RWPE1 (cell line): ENCODE data around the gene ATG12.

ENCODE experiments used
- CTCF ChIA-PET: fragments of 350-600 bp; sonication (Branson Sonifier 250); formaldehyde crosslinking; extraction: SDS; loops from one replicate; lab custom pipeline; 2021; lab: Yijun Ruan, JAX
- POLR2A ChIA-PET: fragments of 400-600 bp; formaldehyde crosslinking; extraction: SDS; loops from one replicate; lab custom pipeline; 2020; ENCODE audit warnings: antibody characterized with exemption; ENCODE audit not compliant: low non-redundant PET; lab: Yijun Ruan, JAX
- DNase-seq: peaks from one replicate; pipeline ENCODE4 v3.0.0; 2012; ENCODE audit warnings: low spot score
- H3K27ac ChIP-seq: fragments of 450-650 bp; 2 replicates; pipeline ENCODE4 v1.5.1; 2017
- CTCF ChIP-seq: fragments of 450-650 bp; conservative IDR thresholded peaks from 2 replicates; pipeline ENCODE4 v1.5.1; 2017; ENCODE audit warnings: low read depth, mild to moderate bottlenecking

The ATG12 gene

GRCh38 chr5:115800108-115800507, 41.3 kb downstream of the ATG12 start:
- H3K27ac ChIP-seq, result no peak overlapping the region
- DNase-seq, result no peak
- TF ChIP-seq CTCF, result no peak
- CTCF ChIA-PET, result interaction anchor here (1.0 to 1.4 kb wide), 2 partner anchors 9 to 31 kb away, joined by 3 read pairs; no protein-coding TSS in a partner anchor
- POLR2A ChIA-PET, result no interaction called here

- no peak overlapping the region for H3K27ac ChIP-seq
- CTCF ChIA-PET, result no interaction called here
- POLR2A ChIA-PET, result no interaction called here
- TF ChIP-seq CTCF, result no peak
- no peak for DNase-seq
Observed at GRCh38 chr5:115798252-115798651, 43.1 kb downstream of the ATG12 start.

GRCh38 chr5:115796656-115797055, 44.7 kb downstream of the ATG12 start:
- CTCF ChIA-PET, result interaction anchor here (1.2 kb wide), 1 partner anchor 271 kb away, joined by 3 read pairs; no protein-coding TSS in a partner anchor
- no peak for DNase-seq
- no peak overlapping the region for H3K27ac ChIP-seq
- POLR2A ChIA-PET, result no interaction called here
- TF ChIP-seq CTCF, result no peak

- no peak for DNase-seq
- TF ChIP-seq CTCF, result no peak
- ChIA-PET POLR2A (no interaction called here), CTCF (interaction anchor here (0.6 to 1.2 kb wide), 3 partner anchors 8 to 272 kb away, joined by 3 to 5 read pairs (median 3); no protein-coding TSS in a partner anchor)
- H3K27ac ChIP-seq, result no peak overlapping the region
Observed at GRCh38 chr5:115795700-115796099, 45.7 kb downstream of the ATG12 start.

GRCh38 chr5:115788440-115788839, 52.9 kb downstream of the ATG12 start:
- CTCF ChIA-PET, result interaction anchor here (0.6 to 1.2 kb wide), 3 partner anchors 7 to 1279 kb away, joined by 3 to 5 read pairs (median 3); no protein-coding TSS in a partner anchor
- POLR2A ChIA-PET, result no interaction called here
- TF ChIP-seq CTCF, result no peak
- no peak for DNase-seq
- no peak overlapping the region for H3K27ac ChIP-seq

- POLR2A ChIA-PET, result no interaction called here
- H3K27ac ChIP-seq, result no peak overlapping the region
- CTCF ChIA-PET, result interaction anchor here (1.2 kb wide), 1 partner anchor 8 kb away, joined by 5 read pairs; no protein-coding TSS in a partner anchor
- TF ChIP-seq CTCF, result no peak
- DNase-seq, result no peak
Observed at GRCh38 chr5:115787426-115787825, 53.9 kb downstream of the ATG12 start.
